Stimulated activated naive B cell treated with anti-CD40 and anti-IgM and Interleukin-4, amounts not matched to agents 10 μg/mL and 1 μg/mL and 100 μg/mL, for 72 hours (primary cell): ENCODE data around the gene RBMS3.
"Not testable (repeated sequence)": the region's sequence is repeated elsewhere in the genome, so short reads cannot be mapped to it uniquely, and the experiment has no call there.

Experiments
- ATAC-seq, 2 donors: fragments of 150-1000 bp; cut with Tn5 transposase; replicated peaks; 2 replicates each; pipeline ENCODE4 v1.10.0; 2021; ENCODE audit warnings: moderate library complexity in 1 of 2
- DNase-seq: peaks from one replicate; pipeline ENCODE4 v3.0.0; 2021
- H3K27ac Mint-ChIP-seq: one replicate; pipeline ENCODE4 v1.8.0; 2022; ENCODE audit warnings: mild to moderate bottlenecking, mixed read lengths
- H3K27me3 Mint-ChIP-seq, 2 donors: one replicate each; pipeline ENCODE4 v1.8.0; 2022; ENCODE audit warnings: mixed read lengths in 2 of 2
- H3K36me3 Mint-ChIP-seq, 2 donors: one replicate each; pipeline ENCODE4 v1.8.0; 2022; ENCODE audit warnings: mixed read lengths in 2 of 2, mild to moderate bottlenecking in 1 of 2
- H3K4me1 Mint-ChIP-seq, 2 donors: one replicate each; pipeline ENCODE4 v1.8.0; 2022; ENCODE audit warnings: mixed read lengths in 2 of 2, mild to moderate bottlenecking in 1 of 2
- H3K4me3 Mint-ChIP-seq, 2 donors: one replicate each; pipeline ENCODE4 v1.8.0; 2022; ENCODE audit warnings: mild to moderate bottlenecking in 2 of 2, mixed read lengths in 2 of 2, moderate library complexity in 1 of 2
- H3K9me3 Mint-ChIP-seq, 2 donors: one replicate each; pipeline ENCODE4 v1.8.0; 2022; ENCODE audit warnings: mixed read lengths in 2 of 2, mild to moderate bottlenecking in 1 of 2

Gene RBMS3

GRCh38 chr3:29385046-29385830 is 104.4 kb downstream of the RBMS3 start:
- H3K27me3 Mint-ChIP-seq = no peaks in the 10 kb centered on the region
- H3K9me3 Mint-ChIP-seq = no peaks in the 10 kb centered on the region

GRCh38 chr3:29389362-29389761 is 108.5 kb downstream of the RBMS3 start:
- H3K36me3 Mint-ChIP-seq = peaks cover 0 to 4% of the 10 kb centered on the region in 2 donors
- no peak for ATAC-seq
- no peak for DNase-seq
- H3K4me1 Mint-ChIP-seq = peaks cover 0 to 4% of the 10 kb centered on the region in 2 donors
- H3K27ac Mint-ChIP-seq = no peak overlapping the region
- H3K27me3 Mint-ChIP-seq = no peaks in the 10 kb centered on the region
- H3K4me3 Mint-ChIP-seq = no peak overlapping the region
- peaks cover 2 to 6% of the 10 kb centered on the region in 2 donors for H3K9me3 Mint-ChIP-seq

More at GRCh38 chr3:29385046-29385830, 104.4 kb downstream of the RBMS3 start:
- Mint-ChIP-seq H3K27ac (no peak overlapping the region), H3K36me3 (no peaks in the 10 kb centered on the region), H3K4me1 (peaks cover 0 to 9% of the 10 kb centered on the region in 2 donors), H3K4me3 (no peak overlapping the region)
- ATAC-seq (no peak), DNase-seq (no peak)

- ATAC-seq (no peak), DNase-seq (no peak)
- Mint-ChIP-seq H3K27me3 (peaks cover 0 to 6% of the 10 kb centered on the region in 2 donors), H3K9me3 (peaks cover 6% of the 10 kb centered on the region in 2 donors), H3K4me1 (peaks cover 0 to 5% of the 10 kb centered on the region in 2 donors), H3K36me3 (peaks cover 3 to 4% of the 10 kb centered on the region in 2 donors), H3K4me3 (no peak overlapping the region), H3K27ac (no peak overlapping the region)
Observed at GRCh38 chr3:29392625-29393388, 111.9 kb downstream of the RBMS3 start.

DNA sequence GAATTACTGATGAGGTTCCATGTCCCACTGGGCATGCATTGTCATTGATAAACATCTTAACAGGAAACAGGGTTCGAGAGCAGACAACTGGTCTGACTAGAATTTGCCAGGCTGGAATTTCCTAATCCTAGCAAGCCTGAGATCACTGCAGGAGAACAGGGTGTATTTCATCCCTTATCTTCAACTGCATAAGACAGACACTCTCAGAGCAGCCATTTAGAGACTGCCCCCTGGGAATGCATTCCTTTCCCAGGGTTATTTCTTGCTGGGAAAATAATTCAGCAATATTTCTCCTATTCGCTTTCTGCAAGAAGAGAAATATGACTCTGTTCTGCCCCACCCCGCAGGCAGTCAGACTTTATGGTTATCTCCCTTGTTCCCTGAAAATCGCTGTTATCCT is 113.1 kb downstream of the RBMS3 start:
- H3K4me3 Mint-ChIP-seq, H3K27ac Mint-ChIP-seq, H3K27me3 Mint-ChIP-seq, H3K36me3 Mint-ChIP-seq, DNase-seq, H3K9me3 Mint-ChIP-seq, ATAC-seq, H3K4me1 Mint-ChIP-seq: not testable (repeated sequence)

- no peak overlapping the region for H3K4me3 Mint-ChIP-seq
- peaks cover 3 to 4% of the 10 kb centered on the region in 2 donors for H3K36me3 Mint-ChIP-seq
- DNase-seq (no peak), ATAC-seq (no peak)
- peaks cover 6% of the 10 kb centered on the region in 2 donors for H3K9me3 Mint-ChIP-seq
- H3K27ac Mint-ChIP-seq = no peak overlapping the region
- H3K27me3 Mint-ChIP-seq = peaks cover 0 to 6% of the 10 kb centered on the region in 2 donors
- H3K4me1 Mint-ChIP-seq = peaks cover 0 to 5% of the 10 kb centered on the region in 2 donors
Observed at GRCh38 chr3:29397406-29397805, 116.5 kb downstream of the RBMS3 start.

- Mint-ChIP-seq H3K36me3 (peaks cover 0 to 3% of the 10 kb centered on the region in 2 donors), H3K27ac (no peak overlapping the region), H3K4me3 (no peak overlapping the region)
Observed at GRCh38 chr3:29398787-29399186, 117.9 kb downstream of the RBMS3 start.

GRCh38 chr3:29406291-29406832 is 125.5 kb downstream of the RBMS3 start:
- ATAC-seq (no peak), DNase-seq (no peak)
- H3K9me3 Mint-ChIP-seq = no peaks in the 10 kb centered on the region
- H3K36me3 Mint-ChIP-seq = no peaks in the 10 kb centered on the region
- no peak overlapping the region for H3K27ac Mint-ChIP-seq
- H3K27me3 Mint-ChIP-seq = no peaks in the 10 kb centered on the region
- H3K4me1 Mint-ChIP-seq = peaks cover 0 to 11% of the 10 kb centered on the region in 2 donors
- no peak overlapping the region for H3K4me3 Mint-ChIP-seq

More at GRCh38 chr3:29398787-29399186, 117.9 kb downstream of the RBMS3 start:
- H3K4me1 Mint-ChIP-seq = peaks cover 0 to 5% of the 10 kb centered on the region in 2 donors
- H3K27me3 Mint-ChIP-seq = peaks cover 0 to 6% of the 10 kb centered on the region in 2 donors
- DNase-seq = no peak
- no peak for ATAC-seq
- H3K9me3 Mint-ChIP-seq = peaks cover under 1 to 3% of the 10 kb centered on the region in 2 donors

GRCh38 chr3:29408676-29409075 is 127.8 kb downstream of the RBMS3 start:
- no peak for DNase-seq
- Mint-ChIP-seq H3K9me3 (no peaks in the 10 kb centered on the region), H3K4me1 (peaks cover 0 to 24% of the 10 kb centered on the region in 2 donors), H3K27me3 (no peaks in the 10 kb centered on the region), H3K27ac (no peak overlapping the region), H3K36me3 (no peaks in the 10 kb centered on the region), H3K4me3 (no peak overlapping the region)
- ATAC-seq = no peak

GRCh38 chr3:29409409-29409808 is 128.5 kb downstream of the RBMS3 start:
- peaks cover 0 to 24% of the 10 kb centered on the region in 2 donors for H3K4me1 Mint-ChIP-seq
- H3K27ac Mint-ChIP-seq = no peak overlapping the region
- ATAC-seq = no peak
- DNase-seq = no peak
- no peaks in the 10 kb centered on the region for H3K27me3 Mint-ChIP-seq
- H3K4me3 Mint-ChIP-seq = no peak overlapping the region
- no peaks in the 10 kb centered on the region for H3K9me3 Mint-ChIP-seq
- H3K36me3 Mint-ChIP-seq = no peaks in the 10 kb centered on the region

DNA sequence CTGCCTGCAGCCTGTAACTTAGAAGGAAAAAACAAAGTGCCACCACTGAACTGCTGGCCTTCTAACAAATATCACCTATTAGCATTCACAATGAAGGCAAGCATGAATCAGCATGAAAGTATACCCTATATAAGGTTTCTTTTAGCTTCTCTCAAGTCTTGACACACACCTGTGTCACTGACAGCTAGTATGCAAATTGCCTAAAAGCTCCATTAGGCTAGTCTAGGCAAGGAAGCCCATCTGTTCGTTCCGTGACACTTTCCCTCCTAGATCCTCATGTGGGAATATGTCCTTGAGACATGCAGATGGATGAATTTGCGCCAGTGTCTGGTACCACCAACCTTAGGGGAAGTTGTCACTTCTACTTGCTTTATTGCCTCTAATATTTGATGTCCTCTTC is 129.3 kb downstream of the RBMS3 start:
- no peaks in the 10 kb centered on the region for H3K36me3 Mint-ChIP-seq
- no peaks in the 10 kb centered on the region for H3K9me3 Mint-ChIP-seq
- no peak overlapping the region for H3K4me3 Mint-ChIP-seq
- no peaks in the 10 kb centered on the region for H3K27me3 Mint-ChIP-seq
- DNase-seq (no peak), ATAC-seq (no peak)
- H3K27ac Mint-ChIP-seq = no peak overlapping the region
- peaks cover 0 to 24% of the 10 kb centered on the region in 2 donors for H3K4me1 Mint-ChIP-seq

DNA sequence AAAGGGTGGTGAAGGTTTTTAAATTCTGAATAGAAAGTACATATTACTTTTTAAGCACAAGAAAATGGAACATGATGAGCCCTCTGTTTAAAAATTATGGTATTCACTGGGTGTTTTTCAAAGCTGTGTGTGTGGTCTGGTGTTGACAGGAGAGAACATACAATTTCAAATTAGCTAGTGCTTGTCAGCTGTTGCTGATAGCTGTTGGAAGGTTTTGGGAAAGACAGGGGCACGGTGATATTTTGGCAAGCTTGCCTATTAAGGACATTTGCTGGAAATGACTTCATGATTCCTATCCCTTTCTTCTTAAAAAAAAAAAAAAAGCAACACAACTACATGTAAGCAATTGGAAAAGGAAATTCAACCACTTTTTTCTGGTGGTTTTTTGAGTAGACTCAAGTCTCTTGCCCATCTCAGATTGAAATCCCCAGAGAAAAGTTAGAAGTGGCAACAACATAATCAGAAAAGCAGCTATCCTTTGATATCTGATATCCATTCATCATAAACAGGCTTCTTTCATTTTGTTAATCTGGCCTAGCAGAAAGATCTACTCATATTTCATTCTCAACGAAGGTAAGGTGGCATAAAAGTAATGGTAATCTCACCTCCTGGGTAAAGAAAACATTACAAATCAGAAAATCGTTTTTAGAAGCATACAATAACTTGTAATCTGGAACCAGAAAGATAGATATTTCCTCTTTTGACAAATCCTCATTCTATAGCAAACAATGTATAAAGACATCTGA is 130.0 kb downstream of the RBMS3 start:
- H3K4me3 Mint-ChIP-seq = no peak overlapping the region
- no peak overlapping the region for H3K27ac Mint-ChIP-seq
- peaks cover 0 to 24% of the 10 kb centered on the region in 2 donors for H3K4me1 Mint-ChIP-seq
- DNase-seq (no peak), ATAC-seq (no peak)
- H3K27me3 Mint-ChIP-seq = no peaks in the 10 kb centered on the region
- H3K9me3 Mint-ChIP-seq = no peaks in the 10 kb centered on the region
- no peaks in the 10 kb centered on the region for H3K36me3 Mint-ChIP-seq

DNA sequence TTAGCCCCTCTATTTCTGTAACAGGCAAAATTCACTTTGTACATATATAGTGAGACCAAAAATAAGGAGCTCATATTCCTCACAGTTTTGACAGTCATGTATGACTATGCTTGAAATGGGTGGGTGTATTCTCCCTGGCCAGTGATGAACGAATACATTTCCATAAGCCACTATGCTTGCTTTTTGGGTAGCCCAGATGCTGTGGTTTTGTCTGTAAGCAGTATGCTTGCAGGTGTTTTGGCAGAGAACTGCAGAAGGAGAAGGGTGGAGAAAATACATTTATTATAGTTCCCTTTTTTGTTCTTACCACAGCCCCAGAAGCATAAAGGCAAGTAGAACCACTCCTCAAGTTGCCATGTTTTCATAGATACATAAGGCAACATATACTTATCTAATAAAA is 131.2 kb downstream of the RBMS3 start:
- Mint-ChIP-seq H3K27me3 (no peaks in the 10 kb centered on the region), H3K36me3 (no peaks in the 10 kb centered on the region), H3K27ac (no peak overlapping the region), H3K4me3 (no peak overlapping the region), H3K9me3 (no peaks in the 10 kb centered on the region), H3K4me1 (peaks cover 0 to 24% of the 10 kb centered on the region in 2 donors)
- peak; percentile 76 to 89 for ATAC-seq
- DNase-seq = peak; percentile 2

GRCh38 chr3:29414468-29415224 is 133.8 kb downstream of the RBMS3 start:
- Mint-ChIP-seq H3K9me3 (no peaks in the 10 kb centered on the region), H3K36me3 (no peaks in the 10 kb centered on the region), H3K4me3 (no peak overlapping the region), H3K4me1 (peaks cover 0 to 24% of the 10 kb centered on the region in 2 donors), H3K27ac (no peak overlapping the region), H3K27me3 (no peaks in the 10 kb centered on the region)
- no peak for DNase-seq
- ATAC-seq = no peak
